GM21367 (cell line): Measurements from ENCODE around the gene RNPC3.
"Not testable (repeated sequence)": the region's sequence is repeated elsewhere in the genome, so short reads cannot be mapped to it uniquely, and the experiment has no call there.

Experiments used
- ATAC-seq: cut with Tn5 transposase; IDR thresholded peaks from one replicate; pipeline ENCODE4 v1.9.1; 2021; ENCODE audit not compliant: unreplicated experiment

RNPC3 gene

DNA sequence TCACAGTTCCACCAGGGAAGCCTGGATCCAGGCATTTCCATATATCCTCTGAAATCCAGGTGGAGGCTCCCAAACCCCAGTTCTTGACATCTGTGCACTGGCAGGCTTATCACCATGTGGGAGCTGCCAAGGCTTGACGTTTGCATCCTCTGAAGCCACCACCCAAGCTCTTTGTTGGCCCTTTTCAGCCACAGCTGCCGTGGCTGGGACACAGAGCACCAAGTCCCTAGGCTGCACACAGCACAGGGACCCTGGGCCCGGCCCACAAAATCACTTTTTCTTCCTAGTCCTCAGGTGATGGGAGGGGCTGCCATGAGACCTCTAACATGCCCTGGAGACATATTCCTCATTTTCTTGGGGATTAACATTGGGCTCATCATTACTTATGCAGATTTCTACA is 22.3 kb downstream of the RNPC3 start:
- no peak for ATAC-seq

DNA sequence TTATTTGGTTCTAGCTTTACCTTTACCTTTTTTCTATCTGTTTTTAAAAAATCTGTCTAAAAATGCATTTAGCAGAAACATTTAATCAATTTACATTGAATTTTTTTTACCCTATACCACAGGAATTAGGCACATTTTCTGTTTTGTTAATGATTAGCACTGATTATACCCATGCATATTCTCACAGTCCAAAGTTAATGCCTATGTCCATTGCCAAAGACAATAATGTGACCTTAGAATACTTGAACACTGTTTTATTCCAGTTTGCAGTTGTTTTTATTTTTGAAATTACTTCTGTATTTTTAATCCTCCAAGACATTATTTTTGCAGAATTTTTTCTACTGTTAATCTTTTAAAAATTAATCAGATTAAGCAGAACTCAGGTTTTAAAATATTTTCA is 34.9 kb downstream of the RNPC3 start:
- no peak for ATAC-seq

DNA sequence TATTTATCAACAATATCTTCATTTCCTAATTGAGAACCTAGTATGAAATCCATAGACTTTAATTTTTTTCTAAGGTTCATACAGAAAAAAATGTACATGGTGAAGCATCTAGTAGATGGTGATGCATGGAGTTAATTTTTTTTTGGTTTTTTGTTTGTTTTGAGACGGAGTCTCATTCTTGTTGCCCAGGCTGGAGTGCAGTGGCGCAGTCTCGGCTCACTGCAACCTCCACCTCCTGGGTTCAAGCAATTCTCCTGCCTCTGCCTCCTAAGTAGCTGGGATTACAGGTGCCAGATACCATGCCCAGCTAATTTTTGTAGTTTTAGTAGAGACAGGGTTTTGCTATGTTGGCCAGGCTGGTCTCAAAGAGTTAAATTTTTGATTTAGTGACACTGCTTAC is 35.6 kb downstream of the RNPC3 start:
- ATAC-seq = not testable (repeated sequence)

DNA sequence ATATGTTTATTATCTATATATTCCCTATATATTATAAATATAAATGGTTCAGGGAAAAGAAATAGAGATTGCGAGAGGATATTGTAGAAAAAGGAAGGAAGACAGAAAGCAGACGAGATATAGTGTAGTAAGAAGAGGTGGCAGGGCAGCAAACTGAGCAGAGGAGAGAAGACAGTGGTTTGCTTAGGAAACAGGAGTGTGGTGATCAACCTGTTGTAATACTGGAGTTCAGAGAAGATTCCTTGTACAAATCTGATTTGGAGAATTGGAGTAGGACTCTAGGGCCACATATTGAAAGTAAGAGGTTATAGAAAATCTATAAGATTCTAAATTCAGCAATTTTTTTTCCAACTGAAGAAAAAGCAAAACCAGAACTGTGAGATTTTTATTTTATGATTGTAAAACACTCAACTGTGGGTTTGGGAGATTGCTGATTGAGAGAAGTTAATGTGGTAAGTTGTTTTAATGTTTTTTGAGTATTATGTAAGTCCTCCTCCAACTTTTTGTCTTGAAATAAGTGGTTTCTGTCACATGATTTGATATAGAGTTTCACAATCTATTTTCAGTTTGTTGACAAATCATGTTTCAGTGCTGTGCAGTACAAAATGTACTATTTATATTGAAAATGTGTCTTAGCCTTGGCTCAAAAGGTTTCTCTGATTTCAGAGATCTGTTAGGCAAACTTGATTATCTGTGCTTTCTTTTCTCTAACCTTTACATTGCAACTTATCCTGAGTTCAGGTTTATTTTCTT is 36.3 kb downstream of the RNPC3 start:
- ATAC-seq = peak; percentile 91

DNA sequence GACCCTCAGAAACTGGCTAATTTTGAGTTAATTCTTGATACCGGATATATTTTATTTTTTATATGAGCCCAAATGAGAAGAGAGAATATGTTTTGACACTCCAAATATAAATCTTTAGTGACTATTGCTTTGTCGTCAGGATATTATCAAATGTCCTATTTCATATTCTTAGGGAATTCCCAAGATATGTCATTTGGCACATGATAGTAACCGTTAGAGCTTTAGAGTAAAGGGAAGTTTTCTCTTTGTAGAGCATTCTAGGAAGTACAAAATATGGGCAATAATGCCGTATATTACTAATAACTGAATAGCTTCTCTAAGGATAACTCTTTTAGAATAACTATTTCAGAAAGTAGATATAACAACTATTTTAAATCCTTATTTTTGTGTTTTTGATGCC is 37.6 kb downstream of the RNPC3 start:
- no peak for ATAC-seq

DNA sequence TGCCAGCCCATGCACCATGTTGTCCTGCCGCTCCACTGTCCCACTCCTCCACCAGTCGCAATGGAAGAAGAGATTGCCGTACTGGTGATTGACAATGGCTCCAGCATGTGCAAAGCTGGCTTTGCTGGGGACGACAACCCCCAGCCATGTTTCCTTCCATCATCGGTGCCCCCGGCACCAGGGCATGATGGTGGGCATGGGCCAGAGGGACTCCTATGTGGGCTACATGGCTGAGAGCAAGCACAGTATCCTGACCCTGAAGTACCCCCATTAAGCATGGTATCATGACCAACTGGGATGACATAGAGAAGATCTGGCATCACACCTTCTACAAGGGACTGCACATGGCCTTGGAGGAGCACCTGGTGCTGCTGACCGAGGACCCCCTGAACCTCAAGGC is 44.0 kb downstream of the RNPC3 start:
- no peak for ATAC-seq

DNA sequence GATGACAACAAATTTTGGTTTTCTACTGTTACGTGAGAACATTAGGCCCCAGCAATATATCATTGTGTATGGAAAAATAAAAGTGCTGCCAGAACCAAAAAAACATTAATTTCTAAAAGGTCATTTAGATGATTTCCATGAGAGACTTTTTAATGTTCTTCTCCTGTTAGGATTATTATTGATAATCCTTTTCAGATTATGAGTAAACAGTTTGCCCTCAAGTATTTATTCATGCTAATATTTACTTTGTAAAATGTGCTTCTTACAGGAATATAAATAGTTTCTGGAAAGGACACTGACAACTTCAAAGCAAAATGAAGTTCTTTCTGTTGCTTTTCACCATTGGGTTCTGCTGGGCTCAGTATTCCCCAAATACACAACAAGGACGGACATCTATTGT is 45.8 kb downstream of the RNPC3 start, which contains the start of gene AMY2B:
TSS of gene AMY2B (plus strand) at position 301 of the 400 bp plus-strand sequence. CDS start at position 315, 14 bp downstream.
- not testable (repeated sequence) for ATAC-seq

DNA sequence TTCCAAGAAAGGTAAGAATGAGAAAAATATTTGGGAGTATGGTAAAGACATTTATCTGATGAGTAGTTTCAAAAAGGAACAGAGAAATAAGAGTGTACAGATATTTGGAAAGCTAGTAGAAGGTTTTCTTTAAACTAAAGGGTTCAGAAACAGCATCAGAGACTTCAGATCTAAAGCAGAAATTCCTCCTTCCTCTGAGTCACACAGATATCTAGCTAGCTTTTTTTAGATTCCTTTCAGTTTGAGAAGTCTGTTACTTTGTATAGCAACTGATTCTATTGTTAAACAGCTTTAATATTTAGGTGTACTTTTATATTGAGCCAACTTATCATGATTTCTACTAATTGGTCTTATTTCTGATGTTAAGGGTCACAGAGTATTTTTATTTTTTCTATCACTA is 50.6 kb downstream of the RNPC3 start:
- ATAC-seq = no peak

DNA sequence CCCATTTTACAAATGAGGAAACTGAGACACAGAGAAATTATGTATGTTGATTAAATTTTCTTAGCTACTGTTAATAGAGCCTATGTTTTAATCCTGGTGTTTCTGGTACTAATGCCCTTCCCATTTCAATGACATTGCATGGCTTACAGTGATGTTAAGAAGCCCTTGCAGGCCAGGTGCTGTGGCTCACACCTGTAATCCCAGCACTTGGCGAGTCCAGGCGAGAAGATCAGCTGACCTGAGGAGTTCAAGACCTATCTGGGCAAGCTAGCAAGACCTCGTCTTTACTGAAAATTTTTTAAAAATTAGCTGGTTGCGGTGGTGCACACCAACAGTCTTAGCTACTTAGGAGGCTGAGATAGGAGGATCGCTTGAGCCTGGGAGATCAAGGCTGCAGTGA is 51.3 kb downstream of the RNPC3 start:
- not testable (repeated sequence) for ATAC-seq

DNA sequence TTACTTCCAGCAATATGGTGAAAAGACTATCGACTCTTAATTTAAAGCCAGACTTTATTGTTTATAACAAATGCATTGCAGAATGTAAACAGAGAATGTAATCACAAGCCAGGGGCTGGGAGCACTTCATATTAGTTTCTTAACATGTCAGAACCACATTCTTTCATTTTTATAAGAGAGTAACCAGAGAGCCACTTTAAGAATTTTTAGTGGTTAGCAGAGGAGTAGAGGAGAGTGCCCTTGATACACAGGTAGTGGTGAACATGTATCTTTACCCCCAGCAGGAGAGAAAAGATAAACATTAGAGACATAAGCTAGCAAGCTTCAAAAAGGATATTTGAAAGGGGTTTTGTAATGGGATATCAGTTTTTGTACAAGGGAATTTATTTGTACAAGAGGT is 57.0 kb downstream of the RNPC3 start:
- no peak for ATAC-seq

DNA sequence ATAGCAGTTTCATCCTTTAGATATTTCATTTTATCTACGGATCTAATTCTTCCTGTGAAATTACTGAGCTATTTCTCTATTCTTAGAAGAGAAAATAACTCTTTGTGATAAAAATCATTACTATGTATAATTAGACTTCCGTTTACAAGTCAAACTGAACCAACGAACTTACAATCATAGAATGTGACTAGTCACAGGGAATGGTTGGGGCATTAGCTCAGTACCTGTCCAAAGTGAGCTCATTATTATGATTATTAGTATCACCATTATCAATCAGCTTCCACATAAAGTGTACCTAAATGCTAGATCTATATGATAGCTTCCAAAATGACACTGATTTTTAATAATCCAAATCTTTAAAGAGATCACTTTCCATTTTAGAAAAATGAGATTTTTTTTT is 58.4 kb downstream of the RNPC3 start:
- ATAC-seq = no peak

DNA sequence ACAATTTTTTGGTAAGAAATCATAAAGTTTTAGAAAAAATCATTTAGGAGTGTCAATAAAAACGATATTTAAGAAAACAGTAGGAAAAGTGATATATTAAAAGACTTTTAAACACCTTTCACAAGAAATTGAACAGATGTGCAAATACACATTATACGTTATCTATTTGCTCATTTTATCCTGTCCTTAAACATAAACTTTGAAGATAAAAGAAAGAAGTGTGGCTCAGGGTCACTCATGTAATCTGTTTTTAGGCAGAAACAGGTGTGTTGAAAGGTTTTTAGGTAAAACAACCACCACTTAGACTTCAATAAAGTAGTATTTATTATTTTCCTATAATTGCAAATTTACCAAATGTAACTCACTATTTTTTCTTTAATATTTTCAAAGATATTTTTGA is 59.0 kb downstream of the RNPC3 start:
- no peak for ATAC-seq

DNA sequence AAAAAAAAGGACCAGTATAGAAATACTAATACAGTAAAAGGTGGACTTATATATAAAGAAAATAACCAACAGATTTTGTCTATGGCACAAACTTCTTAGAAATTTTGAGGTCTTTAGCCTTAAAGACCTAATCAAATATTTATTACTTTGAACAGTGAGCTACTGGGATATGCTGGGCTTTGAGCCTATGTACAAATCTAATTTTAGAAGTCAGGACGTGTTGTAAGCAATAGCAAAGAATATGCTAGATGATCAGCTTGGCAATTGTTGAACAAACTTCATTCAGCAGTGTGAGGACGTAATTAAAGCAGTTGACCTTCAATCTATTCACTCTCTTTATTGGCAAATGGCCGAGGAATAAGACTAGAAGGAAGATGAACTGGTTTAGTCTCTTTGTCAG is 77.2 kb downstream of the RNPC3 start:
- ATAC-seq = not testable (repeated sequence)
